Esophagus squamous epithelium (tissue), 4 donors: ENCODE results near the gene FHL2.

ENCODE experiments used
- CTCF ChIP-seq, 6 experiments: fragments of 450-650 bp in 4 of 6; fragments of 200-600 bp in 2 of 6; sonication (generic) in 2 of 6; IDR thresholded peaks; one replicate each; pipeline ENCODE4 v1.5.1; 2016 to 2019; ENCODE audit warnings: antibody characterized with exemption in 6 of 6, mild to moderate bottlenecking in 4 of 6, moderate library complexity in 4 of 6
- POLR2A ChIP-seq, 4 donors: fragments of 450-650 bp; IDR thresholded peaks; one replicate each; pipeline ENCODE4 v1.6.1; 2017; ENCODE audit warnings: antibody characterized with exemption in 4 of 4, mild to moderate bottlenecking in 4 of 4, moderate library complexity in 3 of 4

- TF ChIP-seq CTCF (IDR thresholded peaks at IDR 0.05), result no peak
- no peak for TF ChIP-seq POLR2A (IDR thresholded peaks at IDR 0.05)
Observed at GRCh38 chr2:105384861-105385260, 14.0 kb downstream of the FHL2 start.
